ENCODE data around the gene SPECC1. TPM values are rescaled to one million over a fixed set of nuclear protein-coding genes. Genes with fewer than 3 reads are reported as not detected.

SPECC1 gene
- total and polyA plus RNA-seq, 9 of the 15 experiments (the other 6 are each of a cell fraction or from before 2014, with no cell fraction given), result 2.4 to 19.6 (median 14.7) TPM

GRCh38 chr17:20086416-20087076 lies 77.4 kb downstream of the SPECC1 start (continued):
- no peak for TF ChIP-seq ZBTB5 (IDR thresholded peaks at IDR 0.05)
- TF ChIP-seq POLR3G (IDR thresholded peaks at IDR 0.05; ENCODE audit: extremely low read depth, insufficient read length, insufficient replicate concordance), result no peak
- no peak for TF ChIP-seq HNRNPH1 (optimal IDR thresholded peaks at IDR 0.05; ENCODE audit: low read depth, low read length)
- 0 out of 2 replicates have a peak, but pooled peaks have one; percentile 11 for TF ChIP-seq USF1 (CRISPR knock-in tag; IDR thresholded peaks at IDR 0.05)
- no peak for TF ChIP-seq BMI1 (IDR thresholded peaks at IDR 0.05; ENCODE audit: low read length)
- TF ChIP-seq ZNF324 (CRISPR knock-in tag; IDR thresholded peaks at IDR 0.05), result no peak
- TF ChIP-seq CTCF (IDR thresholded peaks at IDR 0.05 in 2 of 3, conservative IDR thresholded peaks at IDR 0.05 in 1 of 3; ENCODE audit: insufficient read depth in 2 of 3, low read depth in 1 of 3, low read length in 3 of 3), result peak in 2 of 3 experiments; percentile 16 to 25; a peak in 3 of 6 replicates
- TF ChIP-seq ATF7 (IDR thresholded peaks at IDR 0.05), result no peak
